Measurements from ENCODE around the gene CABLES2.
"Not testable (repeated sequence)": the region's sequence is repeated elsewhere in the genome, so short reads cannot be mapped to it uniquely, and the experiment has no call there.

The CABLES2 gene

DNA sequence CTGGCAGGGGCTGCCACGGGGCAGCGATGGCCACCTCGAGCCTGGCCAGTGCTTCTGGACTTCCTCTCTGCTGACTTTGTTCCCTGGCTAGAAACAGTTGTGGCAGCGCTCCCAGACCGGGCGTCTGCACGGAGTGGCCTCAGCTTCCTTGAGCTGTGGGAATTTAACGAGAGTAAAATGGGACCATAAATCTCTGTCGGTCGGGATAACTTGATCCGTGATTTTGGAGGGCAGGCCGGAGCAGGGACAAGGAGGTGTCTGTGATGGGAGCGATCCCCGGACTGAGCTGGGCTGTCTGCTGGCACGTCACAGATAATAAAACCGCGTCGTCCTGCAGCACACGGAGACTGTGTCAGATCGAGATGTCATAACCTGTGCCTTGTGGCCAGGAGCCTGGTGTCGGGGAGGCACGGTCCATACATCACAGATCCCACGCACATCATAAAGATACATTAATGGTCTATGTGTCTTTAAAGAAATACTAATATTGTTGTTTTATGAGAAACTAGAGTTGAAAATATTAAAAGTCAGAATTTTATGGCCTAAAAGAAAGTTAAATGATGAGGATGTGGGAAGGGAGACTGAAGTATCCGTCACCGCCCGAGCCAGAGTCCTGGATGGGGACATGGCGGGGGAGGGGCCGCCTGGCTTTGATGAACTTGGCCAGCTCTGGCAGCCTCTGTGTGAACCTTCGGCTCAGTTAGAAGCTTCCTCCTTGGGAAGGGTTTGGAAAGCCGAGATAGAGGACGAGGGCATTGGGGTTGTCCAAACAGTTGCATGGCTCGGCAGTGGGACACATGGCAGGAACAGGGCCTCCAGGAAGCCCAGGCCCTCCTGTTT, 26.8 kb upstream of the CABLES2 start:
- DNase-seq: no peak

DNA sequence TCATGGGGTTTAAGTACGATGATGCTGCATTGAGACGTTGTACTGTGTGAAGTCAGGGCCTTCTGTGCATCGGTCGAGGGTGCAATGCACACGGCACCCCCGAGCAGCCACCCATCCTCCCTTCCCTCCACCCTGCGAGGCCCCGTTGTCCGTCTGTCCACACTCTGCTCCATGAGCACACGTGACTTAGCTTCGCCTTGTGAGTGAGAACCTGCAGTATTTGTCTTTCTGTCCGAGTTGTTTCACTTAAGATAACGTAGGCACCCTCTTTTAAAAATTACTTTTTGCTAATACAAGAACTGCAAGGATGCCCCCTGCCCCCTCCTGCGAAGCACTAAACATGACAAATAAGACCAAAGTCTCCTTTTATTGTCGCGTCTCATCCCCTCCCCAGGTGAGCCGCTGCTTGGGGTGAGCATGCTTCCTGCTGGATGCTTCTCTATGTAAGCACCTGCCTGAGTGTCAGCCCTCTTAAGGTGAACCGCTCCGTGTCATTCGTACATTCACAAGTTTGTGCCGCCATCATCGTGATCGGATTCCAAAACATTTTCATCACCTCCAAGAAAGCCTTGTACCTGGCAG, 23.9 kb upstream of the CABLES2 start:
- no peak for DNase-seq

DNA sequence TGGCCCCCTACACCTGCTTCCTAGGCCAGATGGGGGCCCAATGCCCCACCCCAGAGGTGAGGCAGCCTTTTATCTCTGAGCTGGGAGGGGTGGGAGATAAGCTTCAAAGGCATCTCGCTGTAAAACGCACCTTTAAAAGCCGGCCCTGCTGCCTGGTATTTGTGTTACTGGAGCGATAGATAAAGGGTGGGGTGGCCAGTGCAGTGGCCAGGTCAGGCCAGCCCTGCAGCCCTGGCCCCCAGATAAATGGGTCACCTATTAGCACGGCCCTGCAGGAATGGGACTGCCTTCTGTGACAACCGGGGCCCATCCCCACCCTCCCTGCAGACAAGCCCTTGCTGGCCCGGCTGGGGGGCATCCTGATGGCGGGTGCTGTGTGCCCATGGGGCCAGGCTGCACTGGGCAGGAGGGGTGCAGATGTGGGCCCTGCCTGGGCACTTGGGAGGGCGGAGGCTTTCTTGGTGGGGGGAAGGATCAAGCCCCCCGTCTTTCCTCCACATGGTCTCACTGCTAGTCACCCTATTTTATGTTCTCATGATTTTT, 23.3 kb upstream of the CABLES2 start:
- no peak for DNase-seq

DNA sequence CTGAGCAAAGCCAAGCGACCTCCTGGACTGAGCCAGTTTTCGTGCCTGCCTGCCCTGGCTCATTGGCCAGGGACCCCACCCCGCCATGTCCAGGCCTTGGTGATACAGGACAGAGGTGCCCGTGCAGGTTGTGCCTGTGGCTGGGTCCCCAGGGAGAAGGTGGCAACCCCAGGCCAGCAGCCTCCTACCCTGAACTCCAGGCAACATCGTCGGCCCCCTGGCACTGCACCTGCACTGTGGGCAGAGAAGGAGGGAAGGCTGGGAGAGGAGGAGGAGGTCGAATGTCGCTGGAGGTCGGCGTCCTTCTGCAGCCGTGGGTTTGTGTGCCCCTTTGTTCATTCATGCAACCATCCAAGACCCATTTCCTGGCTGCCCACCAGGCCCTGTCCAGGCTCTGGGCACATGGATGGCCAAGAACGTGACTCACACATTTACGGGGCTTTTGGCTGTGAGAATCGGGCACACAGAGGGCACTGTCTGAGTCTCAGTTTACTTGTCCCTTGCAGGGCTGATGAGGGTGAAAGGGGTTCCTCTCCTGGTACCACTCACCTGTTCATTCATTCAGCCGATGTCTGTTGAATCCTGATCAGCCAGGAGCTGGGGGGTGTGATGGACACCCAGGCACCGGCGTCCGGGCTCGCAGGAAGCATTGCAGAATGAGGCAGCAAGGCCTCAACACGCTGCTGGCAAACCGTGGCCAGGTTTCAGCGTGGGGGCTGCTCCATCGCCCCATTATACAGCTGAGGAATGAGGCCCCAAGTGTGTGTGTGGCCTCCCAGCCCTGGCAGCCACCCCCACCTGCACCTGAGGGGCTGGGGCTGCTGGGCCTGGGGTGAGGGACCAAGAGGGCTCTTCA, 22.6 kb upstream of the CABLES2 start:
- DNase-seq: no peak

GRCh38 chr20:62428396-62429295, 21.6 kb upstream of the CABLES2 start:
- DNase-seq: no peak

- DNase-seq: no peak
These were observed 20.9 kb upstream of the CABLES2 start for GRCh38 chr20:62428002-62428372.

DNA sequence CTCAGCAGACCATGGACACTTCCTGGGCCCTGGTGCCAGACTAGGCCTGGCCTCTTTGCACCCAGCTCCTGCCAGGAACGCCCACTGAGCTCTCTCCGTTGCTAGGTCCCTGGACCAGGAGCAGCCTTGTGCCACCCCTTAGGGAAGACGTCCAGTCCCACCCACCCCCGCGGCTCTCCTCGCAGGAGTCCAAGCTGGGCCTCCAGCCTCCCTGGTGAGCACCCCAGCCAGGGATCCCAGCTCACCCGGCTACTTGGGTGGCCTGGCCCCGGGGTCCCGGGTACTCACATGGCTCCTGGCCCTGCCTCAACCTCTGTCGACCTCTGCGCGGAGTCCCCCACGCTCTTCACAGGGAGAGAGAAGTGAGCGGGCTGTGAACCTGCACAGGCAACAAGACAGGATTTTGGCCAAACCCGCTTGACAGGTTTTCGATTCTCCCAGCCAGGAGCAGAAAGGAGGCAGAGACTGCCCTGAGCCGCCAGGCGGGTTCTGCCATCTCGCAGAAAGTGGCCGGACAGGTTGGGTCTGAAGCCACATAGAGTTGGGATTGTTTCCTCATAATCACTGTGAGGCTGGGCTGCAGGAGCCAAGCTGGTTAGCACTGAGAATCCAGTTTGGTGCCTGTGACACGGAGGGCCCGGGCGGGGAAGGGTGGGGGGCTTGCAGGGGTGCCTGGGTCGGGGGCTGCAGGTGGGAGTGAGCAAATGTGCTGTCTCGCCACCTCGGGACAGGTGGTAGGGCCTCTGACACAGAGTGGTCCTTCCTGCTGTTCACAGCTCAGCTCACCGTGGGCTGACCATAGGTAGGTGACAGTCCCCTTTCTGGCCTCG, 20.3 kb upstream of the CABLES2 start, which contains the start of gene RBBP8NL:
RBBP8NL (minus strand) TSS at position 368 of the 830 bp plus-strand sequence. CDS start 7,892 bp downstream, outside the sequence.
- DNase-seq: no peak

DNA sequence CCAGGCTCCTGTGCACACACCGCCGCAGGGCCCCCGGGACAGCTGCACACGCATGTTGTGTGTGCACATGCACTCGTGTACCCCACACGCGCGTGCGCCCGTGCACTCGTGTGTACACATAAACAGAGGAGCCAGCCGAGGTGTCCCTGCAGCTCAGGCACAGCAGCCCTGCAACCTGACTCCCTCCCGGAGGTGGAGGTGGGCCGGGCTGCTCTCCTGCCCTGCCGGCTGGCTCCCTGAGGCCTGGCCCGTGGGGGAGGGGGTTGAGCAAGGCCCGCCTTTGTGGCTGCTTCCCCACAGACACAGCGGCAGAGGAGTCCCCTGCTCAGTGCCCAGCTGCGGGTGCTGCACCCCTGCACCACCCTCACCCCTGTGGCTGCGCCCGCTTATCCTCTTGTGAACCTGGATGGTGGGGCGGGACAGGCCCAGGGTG, 19.6 kb upstream of the CABLES2 start:
- DNase-seq: no peak

- DNase-seq: not testable (repeated sequence)
These were observed 18.9 kb upstream of the CABLES2 start for GRCh38 chr20:62426059-62426348.

DNA sequence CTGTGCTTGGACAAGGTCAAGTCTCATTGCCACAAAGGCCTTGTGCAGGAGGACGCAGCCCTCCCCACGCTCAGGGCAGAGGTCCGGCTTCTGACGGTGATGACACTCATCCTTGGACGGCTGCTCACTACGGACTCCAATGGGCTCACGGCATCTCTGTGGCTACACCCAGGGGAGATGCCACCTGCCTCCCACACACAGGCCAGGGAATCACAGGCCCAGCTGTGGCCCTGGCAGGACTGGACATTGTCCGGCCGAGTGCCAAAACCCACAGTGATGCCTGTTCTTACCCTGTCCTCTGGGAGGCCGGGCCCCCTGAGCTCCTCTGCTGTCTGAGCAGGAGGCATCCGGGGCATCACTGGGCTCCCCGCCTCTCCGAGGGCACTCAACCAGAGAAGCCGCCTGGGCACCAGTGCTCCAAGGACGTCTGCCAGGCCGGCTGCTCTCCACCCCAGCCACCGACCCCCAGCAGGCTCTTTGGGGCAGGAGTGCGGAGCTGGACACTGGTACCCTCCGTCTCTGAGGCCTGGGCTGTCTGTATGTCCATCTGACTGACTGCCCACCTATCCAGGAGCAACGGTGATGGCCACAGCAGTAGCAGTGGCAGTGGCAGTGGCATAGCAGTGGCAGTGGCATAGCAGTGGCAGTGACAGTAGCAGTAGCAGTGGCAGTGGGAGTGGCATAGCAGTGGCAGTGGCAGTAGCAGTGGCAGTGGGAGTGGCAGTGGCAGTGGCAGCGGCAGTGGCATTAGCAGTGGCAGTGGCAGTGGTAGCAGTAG, 18.4 kb upstream of the CABLES2 start:
- DNase-seq: no peak

DNA sequence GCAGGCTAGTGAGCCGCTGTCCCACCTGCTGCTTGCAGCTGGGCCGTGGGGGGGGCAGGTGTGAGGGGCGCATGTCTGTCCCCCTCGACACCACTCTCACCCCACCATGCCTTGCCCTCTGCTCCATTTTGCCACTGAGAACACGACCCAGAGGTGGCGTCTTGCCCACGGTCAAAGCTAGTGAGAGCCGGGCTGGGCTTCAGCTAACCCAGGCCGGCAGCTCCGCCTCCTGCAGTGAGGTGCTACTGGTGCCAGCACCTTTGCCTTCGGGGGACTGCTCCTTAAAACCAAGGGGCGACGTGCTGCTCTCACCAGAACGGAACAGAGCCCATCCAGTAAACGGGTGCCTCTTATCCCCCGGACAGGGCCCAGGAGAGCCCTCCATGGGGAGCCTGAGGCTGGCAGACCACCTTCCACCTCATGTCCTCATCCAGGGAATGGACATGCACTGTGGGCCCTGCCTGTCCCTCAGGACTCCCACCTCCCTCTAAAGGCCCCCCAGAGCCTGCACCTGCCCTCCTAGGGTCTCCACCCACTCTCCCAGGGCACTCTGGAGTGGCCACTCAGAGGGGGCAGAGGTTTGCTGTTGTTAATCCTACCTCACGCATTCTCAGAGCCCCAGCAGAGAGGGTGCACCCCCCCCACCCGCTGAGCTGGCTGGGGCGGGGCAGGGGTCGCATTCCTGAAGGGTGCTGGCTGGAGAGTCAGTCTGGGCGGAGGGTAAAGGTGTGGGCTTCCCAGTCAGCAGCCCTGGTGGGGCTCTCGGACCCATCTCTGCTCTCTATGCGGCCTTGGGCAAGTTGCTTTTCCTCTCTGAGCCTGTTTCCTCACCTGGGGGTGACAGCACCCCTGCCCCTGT, 17.4 kb upstream of the CABLES2 start:
- DNase-seq: no peak

DNA sequence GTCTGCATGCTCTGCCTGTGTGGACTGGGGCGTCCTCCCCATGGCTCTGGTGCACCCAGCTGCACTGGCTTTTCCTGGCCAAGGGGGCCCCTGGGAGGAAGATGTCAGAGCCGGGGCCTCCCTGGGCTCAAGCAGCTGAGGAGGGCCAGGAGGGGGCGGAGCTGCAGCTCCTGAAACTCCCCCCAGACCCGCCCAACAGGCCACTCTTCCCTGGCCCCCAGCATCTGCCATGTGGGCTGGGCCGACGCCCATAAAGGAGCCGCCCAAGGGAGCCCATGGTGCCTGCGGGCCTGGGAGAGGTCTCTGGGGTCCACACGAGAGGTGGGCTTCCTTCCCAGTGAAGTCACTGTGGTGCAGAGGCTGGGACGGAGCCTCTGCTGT, 16.2 kb upstream of the CABLES2 start:
- no peak for DNase-seq

DNA sequence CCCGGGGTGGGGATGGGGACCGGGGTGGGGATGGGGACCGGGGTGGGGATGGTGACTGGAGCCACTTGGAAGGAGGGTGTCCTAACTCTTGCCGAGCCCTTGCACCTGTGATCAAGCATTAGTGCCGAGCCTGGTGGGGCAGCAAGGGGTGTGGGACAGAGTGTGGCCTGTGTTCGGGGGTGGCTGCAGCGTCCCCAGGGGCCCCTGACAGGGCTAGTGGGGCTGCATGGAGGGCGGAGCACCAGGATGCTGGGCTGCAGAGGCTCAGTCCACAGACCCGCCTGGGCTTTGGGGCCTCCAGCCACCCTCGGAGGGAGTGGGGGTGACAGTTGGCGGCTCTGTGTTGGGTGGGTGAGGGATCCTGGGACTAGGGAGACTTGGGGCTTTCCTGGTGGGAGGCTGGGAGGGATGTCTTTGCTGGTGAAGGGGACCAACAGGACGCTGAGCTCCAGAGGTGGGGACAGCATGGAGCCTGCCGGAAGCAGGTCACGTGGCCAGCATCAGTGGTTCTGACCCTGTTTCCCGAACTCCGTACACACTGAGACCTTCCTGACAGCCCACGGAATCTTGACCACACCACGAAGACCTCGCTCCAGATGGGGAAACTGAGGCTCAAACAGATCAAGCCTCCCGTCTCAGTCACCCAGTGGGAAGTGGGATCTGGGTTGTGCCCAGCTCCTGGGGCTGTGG, 15.7 kb upstream of the CABLES2 start:
- no peak for DNase-seq

DNA sequence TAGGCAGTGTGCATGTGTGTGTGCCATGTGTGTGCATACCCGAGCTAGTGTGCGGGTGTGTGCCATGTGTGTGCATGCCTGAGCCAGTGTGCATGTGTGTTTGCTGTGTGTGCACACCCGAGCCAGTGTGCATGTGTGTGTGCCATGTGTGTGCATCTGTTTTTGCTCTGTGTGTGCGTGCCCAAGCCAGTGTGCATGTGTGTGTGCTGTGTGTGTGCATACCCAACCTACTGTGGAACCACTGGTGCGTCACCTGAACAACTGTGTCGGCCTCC, 14.6 kb upstream of the CABLES2 start:
- no peak for DNase-seq

DNA sequence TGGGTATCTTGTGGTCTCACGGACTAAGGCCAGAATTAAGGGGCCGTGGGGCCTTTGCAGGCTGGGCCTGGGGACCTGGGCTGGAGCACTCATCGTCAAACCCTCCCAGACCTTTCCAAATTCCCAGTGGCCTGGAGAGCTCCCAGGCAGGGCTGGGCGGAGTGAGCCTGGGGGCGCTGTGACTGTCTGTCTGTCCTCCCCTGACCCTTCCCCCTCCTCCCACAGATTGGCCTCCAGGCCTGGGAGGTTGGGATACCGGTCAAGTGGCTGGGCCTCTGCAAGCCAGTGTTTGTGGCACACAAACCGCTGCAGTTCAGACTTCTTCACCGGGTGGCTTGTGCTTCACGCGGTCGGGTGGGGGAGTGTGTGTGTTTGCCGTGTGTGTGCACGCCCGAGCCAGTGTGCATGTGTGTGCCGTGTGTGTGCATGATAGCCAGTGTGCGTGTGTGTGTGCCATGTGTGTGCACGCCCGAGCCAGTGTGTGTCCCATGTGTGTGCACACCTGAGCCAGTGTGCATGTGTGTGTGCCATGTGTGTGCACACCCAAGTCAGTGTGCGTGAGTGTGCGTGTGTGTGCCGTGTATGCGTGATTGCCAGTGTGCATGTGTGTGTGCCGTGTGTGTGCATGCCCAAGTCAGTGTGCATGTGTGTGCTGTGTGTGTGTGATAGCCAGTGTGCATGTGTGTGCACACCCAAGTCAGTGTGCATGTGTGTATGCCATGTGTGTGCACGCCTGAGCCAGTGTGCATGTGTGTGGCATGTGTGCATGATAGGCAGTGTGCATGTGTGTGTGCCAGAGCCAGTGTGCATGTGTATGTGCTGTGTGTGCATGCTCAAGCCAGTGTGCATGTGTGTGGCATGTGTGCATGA, 14.0 kb upstream of the CABLES2 start:
- DNase-seq: no peak

GRCh38 chr20:62419759-62420158, 12.7 kb upstream of the CABLES2 start:
- DNase-seq: no peak

DNA sequence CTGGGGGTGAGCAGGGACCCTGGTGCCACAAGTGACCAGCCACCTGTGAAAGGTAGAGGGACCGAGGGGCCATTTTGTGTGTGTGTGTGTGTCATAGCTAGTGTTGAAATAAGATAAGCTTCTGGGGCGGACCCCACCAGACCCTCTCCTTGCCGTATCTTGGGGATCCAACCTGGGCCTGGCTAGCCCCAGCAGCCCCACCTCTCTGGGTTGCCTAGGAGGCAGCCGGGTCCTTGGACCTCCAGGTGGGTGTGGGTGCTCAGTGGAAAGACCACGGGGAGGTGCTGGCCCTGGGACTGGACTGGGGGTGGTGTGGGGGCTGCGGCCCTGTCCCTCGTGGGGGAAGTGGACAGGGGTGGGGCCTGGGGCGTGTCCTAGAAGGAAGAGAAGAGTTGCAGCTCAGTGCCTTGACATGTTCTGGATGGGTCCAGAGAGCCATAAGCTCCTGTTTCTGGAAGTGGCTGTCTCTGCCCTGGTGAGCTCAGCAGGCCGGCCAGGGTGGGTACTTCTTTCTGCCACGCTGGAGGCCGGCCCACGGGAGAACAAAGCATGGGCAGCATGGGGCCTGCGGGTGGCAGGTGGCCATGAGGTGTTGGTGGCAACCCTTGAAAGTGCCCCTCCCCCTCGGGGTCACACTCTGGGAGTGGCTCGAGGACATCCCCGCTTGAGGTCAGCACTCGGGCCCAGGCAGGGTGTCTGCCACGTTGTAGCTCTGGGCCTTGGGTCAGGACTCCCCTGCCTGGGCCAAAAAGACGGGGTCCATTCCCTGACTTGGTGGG, 11.8 kb upstream of the CABLES2 start:
- DNase-seq: no peak
